Endometrial microvascular endothelial cells (primary cell): ENCODE results near the gene KCNK4. TPM values are rescaled to one million over a fixed set of nuclear protein-coding genes. Genes with fewer than 3 reads are reported as not detected.

Experiments
- in situ Hi-C: cut with HindIII; loops from 2 replicates; pipeline ENCODE4 v1.10.0; 2017; ENCODE audit warnings: low sequenced_read_pairs, low pct_unique_long_range_greater_than_20kb; ENCODE audit errors: inconsistent ontology term
- total RNA-seq: library from RNA; depleted of rRNA; stranded (reverse); fragments of >200 nt; gene quantifications from one replicate; pipeline ENCODE4 v1.2.3, GENCODE V29; 2015; ENCODE audit errors: inconsistent ontology term

Gene KCNK4
- total RNA-seq, 1 donor from 2014 or later: not detected

GRCh38 chr11:64252003-64252872 lies 38.9 kb upstream of the KCNK4 start:
- in situ Hi-C loops: no loop called here

- in situ Hi-C loops: no loop called here
Measured at GRCh38 chr11:64253043-64253442, 38.1 kb upstream of the KCNK4 start.

DNA sequence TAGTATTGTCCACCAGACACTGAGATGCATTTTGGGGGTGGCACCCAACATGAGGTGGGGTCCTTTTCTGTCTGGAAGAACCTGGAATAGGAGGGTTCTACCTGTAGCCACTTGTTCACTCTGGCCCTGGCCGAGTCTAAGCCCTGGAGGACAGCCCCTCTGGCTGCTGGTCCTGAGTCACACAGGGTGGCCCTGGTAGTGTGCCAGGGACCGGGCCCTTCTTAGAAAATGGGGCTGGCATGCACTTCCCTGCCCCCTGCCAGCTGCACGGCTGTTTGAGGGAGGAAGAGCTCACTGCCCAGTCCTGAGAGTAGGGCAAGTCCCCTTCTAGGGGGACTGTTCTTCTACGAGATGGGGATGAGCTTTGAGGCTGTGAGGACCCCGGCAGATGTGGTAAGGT lies 37.6 kb upstream of the KCNK4 start:
- in situ Hi-C loops: no loop called here

DNA sequence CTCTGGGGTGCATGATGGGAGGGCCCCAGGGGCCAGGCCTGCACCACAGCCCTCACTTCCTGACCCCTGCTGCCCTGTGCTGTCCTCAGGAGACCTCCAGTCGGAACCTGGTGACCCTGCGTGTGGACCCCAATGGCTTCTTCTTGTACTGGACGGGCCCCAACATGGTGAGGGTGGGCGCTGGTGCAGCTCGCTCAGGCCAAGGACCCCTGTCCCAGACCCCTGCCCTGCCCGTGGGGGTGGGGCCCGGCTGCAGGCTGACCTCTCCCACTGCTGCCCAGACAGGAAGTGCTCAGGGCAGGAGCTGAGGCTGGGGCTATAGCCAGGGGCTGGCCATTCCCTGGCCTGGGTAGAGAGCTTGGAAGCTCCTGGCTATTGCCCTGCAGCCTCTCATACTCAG lies 36.8 kb upstream of the KCNK4 start:
- in situ Hi-C loops: no loop called here

DNA sequence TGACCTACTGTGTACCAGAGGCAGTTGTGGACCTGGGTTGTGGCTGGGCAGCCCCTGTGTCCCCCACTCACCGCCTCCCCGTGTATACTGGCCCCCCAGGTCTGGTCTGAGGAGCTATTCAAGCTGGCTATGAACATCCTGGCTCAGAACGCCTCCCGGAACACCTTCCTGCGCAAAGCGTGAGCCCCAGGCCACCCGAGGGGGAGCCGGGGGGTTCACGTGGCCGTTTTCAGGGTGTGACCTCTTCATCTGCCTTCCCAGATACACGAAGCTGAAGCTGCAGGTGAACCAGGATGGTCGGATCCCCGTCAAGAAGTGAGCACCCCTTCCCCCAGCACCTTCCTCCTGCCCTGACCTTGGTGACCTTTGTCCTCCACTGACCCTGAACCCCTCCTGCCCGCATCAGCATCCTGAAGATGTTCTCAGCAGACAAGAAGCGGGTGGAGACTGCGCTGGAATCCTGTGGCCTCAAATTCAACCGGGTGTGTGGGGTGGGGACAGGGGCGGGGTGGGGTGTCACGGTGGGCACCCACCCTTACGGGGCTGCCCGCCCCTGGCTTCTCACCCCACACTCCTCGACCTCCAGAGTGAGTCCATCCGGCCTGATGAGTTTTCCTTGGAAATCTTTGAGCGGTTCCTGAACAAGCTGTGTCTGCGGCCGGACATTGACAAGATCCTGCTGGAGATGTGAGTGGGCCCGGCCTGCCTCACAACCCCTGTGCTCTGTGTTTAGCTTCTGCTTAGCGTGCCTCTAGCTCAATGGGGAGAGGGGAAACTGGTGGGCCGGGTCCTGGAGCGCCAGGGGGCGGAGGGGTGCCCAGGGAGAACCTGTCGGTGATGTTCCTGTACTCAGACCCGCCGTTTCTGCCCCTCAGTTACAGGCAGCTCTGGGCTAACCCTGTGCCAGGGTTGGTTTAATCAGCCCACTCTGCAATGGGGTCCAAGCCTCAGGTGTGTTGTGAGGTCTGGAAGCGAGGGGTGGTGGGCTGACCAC lies 35.7 kb upstream of the KCNK4 start:
- in situ Hi-C loops: no loop called here

- in situ Hi-C loops: no loop called here
Measured at GRCh38 chr11:64256300-64256699, 34.8 kb upstream of the KCNK4 start.

DNA sequence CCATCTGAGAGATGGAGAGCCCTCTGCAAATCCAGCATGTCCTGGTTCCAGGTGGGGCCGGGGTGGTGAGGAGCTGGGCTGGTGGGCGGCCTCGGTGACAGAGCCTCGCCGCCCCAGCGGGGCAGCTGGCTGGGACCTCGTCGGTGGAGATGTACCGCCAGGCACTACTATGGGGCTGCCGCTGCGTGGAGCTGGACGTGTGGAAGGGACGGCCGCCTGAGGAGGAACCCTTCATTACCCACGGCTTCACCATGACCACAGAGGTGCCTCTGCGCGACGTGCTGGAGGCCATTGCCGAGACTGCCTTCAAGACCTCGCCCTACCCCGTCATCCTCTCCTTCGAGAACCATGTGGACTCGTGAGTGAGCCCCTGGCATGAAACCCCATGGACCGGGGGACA lies 32.7 kb upstream of the KCNK4 start:
- in situ Hi-C loops: no loop called here

DNA sequence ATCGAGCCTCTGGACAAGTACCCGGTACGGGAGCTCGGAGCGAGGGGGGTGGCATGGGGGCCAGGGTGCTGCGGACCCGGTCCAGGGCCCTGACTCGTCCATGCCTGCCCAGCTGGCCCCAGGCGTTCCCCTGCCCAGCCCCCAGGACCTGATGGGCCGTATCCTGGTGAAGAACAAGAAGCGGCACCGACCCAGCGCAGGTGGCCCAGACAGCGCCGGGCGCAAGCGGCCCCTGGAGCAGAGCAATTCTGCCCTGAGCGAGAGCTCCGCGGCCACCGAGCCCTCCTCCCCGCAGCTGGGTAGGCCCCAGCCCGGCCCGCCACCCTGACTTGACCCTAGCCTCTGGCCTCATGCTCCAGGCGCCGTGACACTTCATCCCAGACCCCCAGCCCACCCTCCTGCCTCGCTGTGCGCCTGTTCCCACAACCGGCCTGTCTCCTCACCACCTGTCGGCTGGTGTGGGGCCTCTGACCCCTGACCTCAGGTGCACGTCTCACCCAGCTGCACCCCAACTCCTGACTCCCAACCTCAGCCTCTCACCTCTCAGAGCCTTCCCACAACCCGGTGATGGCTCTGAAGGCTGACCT lies 32.1 kb upstream of the KCNK4 start:
- in situ Hi-C loops: no loop called here

- in situ Hi-C loops: no loop called here
Measured at GRCh38 chr11:64259533-64260067, 31.5 kb upstream of the KCNK4 start.

GRCh38 chr11:64260147-64260708 lies 30.9 kb upstream of the KCNK4 start:
- in situ Hi-C loops: no loop called here

- in situ Hi-C loops: no loop called here
Measured at GRCh38 chr11:64261556-64262080, 29.5 kb upstream of the KCNK4 start.

DNA sequence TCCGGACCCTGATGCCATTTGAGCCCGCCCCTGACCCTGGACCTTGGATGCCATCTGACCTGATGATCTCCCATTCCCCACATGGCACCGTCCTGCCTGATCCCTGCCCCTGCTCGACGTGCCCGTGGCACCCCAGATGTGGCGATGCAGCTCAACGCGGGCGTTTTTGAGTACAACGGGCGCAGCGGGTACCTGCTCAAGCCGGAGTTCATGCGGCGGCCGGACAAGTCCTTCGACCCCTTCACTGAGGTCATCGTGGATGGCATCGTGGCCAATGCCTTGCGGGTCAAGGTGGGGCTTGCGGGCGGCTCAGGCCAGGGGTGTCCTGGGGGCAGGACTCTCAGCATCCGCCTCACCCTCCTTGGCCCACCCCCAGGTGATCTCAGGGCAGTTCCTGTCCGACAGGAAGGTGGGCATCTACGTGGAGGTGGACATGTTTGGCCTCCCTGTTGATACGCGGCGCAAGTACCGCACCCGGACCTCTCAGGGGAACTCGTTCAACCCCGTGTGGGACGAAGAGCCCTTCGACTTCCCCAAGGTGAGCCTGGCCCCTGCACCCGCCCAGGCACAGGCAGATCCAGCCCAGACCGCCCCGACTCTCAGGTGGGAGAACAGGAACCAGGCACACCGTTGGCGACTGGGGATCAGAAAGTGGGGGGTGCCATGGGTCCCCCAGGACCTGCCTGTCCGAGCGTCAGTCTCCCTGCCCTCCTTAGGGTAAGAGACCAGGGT lies 28.7 kb upstream of the KCNK4 start:
- in situ Hi-C loops: no loop called here

- in situ Hi-C loops: no loop called here
Measured at GRCh38 chr11:64263021-64263946, 27.8 kb upstream of the KCNK4 start.

DNA sequence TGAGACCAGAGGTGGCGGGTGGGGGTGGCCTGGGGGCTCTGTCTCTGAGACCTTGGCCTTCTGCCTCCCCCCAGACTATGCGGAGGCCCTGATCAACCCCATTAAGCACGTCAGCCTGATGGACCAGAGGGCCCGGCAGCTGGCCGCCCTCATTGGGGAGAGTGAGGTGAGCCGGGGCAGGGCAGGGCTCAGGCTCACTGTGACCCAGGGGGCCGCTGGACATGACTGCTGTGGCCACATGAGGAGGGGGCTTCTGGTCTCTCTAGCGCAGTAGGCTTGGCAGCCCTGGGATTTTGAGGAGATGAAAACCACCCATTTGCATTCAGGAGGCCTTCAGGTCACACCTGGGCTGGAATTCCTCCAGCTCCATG lies 27.2 kb upstream of the KCNK4 start:
- in situ Hi-C loops: no loop called here

DNA sequence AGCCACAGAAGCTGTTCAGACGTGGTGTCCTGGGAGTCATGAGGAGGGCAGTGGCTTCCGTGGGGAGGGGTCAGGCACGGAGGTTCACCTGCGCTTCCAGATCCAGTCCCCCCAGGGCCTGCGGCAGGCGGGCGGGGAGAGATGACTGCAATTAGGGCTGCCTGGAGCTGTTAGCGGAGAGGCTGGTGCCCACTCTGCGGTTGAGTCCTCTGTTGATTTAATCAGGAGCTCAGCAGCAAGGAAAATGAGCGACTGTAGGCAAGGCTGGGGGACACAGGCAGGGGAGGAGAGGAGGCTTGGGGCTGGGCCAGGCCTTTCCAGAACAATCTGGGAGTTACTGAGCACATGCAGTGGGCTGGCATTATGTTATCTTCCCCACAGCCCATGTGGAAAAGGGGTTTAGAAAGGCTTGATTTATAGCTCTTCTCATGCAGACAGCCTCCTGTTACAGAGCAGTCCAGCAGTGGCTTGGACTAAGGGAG lies 26.7 kb upstream of the KCNK4 start:
- in situ Hi-C loops: no loop called here

GRCh38 chr11:64265176-64266160 lies 25.6 kb upstream of the KCNK4 start:
- in situ Hi-C loops: no loop called here
